ENCODE data around the gene SDHB.

Gene SDHB

GRCh38 chr1:17039522-17039921 is 14.3 kb downstream of the SDHB start:
- DNase-seq (ENCODE audit: low read depth): no peak

DNA sequence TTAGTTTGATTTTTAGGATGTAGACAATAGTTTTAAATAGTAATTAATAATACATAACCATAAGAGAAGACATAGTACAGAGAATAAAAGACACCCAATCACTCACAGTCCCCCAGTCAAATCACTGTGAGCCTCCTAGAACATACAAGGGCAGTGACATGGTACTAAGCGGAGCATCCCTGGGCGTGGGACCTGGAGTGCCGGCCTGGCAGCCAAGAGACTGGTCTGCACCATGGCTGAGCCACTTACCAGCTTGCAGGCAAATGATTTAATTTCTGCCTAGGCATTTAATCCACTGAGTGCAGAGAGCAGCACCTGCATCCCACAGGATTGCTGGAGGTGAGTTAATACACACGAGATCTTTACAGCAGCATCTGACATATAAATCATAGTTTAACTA is 20.4 kb downstream of the SDHB start:
- TF ChIP-seq, protein P1, sequence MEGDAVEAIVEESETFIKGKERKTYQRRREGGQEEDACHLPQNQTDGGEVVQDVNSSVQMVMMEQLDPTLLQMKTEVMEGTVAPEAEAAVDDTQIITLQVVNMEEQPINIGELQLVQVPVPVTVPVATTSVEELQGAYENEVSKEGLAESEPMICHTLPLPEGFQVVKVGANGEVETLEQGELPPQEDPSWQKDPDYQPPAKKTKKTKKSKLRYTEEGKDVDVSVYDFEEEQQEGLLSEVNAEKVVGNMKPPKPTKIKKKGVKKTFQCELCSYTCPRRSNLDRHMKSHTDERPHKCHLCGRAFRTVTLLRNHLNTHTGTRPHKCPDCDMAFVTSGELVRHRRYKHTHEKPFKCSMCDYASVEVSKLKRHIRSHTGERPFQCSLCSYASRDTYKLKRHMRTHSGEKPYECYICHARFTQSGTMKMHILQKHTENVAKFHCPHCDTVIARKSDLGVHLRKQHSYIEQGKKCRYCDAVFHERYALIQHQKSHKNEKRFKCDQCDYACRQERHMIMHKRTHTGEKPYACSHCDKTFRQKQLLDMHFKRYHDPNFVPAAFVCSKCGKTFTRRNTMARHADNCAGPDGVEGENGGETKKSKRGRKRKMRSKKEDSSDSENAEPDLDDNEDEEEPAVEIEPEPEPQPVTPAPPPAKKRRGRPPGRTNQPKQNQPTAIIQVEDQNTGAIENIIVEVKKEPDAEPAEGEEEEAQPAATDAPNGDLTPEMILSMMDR (IDR thresholded peaks at IDR 0.05; ENCODE audit: control insufficient read depth, insufficient read depth, low read depth, low read length, missing control alignments): no peak
- no peak for DNase-seq (ENCODE audit: low read depth)
- no peak overlapping the region for H3K4me3 ChIP-seq (ENCODE audit: control insufficient read depth, low read depth, low read length)

More at GRCh38 chr1:17039522-17039921, 14.3 kb downstream of the SDHB start:
- TF ChIP-seq, protein P1 (IDR thresholded peaks at IDR 0.05; ENCODE audit: control insufficient read depth, insufficient read depth, low read depth, low read length, missing control alignments): no peak
- no peak overlapping the region for H3K4me3 ChIP-seq (ENCODE audit: control insufficient read depth, low read depth, low read length)

DNA sequence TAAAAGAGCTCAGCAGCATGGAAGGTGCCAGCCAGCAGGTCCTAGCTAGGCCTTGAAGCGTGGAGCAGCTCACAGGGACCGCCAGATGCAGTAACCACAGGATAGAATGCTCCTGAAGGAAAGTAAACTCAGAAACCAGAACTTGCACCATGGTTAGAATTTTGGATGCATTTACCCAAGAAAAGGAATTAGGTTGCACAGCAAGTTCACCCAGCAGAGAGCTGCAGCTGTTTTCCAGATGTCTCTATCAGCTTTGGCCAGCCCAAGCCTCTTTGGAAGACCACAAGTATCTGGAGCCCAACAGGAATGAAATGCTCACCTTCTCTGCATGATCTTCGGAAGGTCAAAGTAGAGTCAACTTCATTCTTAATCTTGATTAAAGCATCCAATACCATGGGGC is 21.1 kb downstream of the SDHB start:
- TF ChIP-seq, protein P1 (IDR thresholded peaks at IDR 0.05; ENCODE audit: control insufficient read depth, insufficient read depth, low read depth, low read length, missing control alignments): no peak
- H3K4me3 ChIP-seq (ENCODE audit: control insufficient read depth, low read depth, low read length): no peak overlapping the region
- no peak for DNase-seq (ENCODE audit: low read depth)

- H3K4me3 ChIP-seq (ENCODE audit: control insufficient read depth, low read depth, low read length): no peak overlapping the region
- TF ChIP-seq, protein P1 (IDR thresholded peaks at IDR 0.05; ENCODE audit: control insufficient read depth, insufficient read depth, low read depth, low read length, missing control alignments): no peak
- DNase-seq (ENCODE audit: low read depth): no peak
Measured at GRCh38 chr1:17031436-17031835, 22.4 kb downstream of the SDHB start.

DNA sequence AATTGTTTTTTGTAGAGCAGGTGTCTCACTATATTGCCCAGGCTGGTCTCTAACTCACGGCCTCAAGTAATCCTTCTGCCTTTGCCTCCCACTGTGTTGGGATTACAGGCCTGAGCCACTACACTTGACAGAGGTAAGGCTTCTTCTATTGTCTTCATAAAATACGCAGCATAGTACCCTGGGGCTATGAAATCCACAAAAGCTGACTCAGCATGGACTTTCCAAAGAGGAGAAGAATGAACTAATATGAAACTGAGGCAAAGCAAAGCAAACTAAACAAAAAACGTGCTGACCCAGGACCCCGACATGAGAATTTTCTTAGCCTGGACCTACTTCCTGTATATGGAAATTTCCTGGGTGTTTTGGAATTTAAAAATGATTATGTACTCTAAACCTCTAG is 23.6 kb downstream of the SDHB start:
- no peak for DNase-seq (ENCODE audit: low read depth)
- H3K4me3 ChIP-seq (ENCODE audit: control insufficient read depth, low read depth, low read length): no peak overlapping the region
- TF ChIP-seq, protein P1 (IDR thresholded peaks at IDR 0.05; ENCODE audit: control insufficient read depth, insufficient read depth, low read depth, low read length, missing control alignments): no peak

DNA sequence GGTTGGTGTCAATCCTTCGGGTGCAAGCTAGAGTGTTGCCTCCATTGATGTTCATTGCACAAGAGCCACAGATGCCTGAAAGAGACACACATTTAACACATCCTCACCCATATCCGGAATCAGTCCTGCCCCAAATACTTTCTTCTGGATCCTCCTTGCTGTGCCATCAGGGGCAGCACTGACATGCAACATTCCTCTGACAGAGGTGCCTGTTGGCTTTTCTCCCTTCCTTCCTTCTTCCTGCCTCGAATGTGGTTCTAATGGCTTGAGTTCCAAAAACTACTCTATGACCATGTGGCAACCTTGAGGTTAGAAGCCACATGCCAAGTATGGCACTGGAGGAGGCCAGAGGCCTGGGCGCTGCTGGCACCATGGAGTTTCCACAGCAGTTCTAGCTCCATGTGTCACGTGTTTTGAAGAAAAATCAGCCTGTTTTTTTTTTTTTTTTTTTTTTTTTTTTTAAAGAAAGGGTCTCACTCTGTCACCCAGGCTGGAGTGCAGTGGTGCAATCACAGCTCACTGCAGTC is 25.1 kb downstream of the SDHB start:
- TF ChIP-seq, protein P1 (IDR thresholded peaks at IDR 0.05; ENCODE audit: control insufficient read depth, insufficient read depth, low read depth, low read length, missing control alignments): no peak
- DNase-seq (ENCODE audit: low read depth): no peak
- no peak overlapping the region for H3K4me3 ChIP-seq (ENCODE audit: control insufficient read depth, low read depth, low read length)

GRCh38 chr1:17027900-17028299 is 25.9 kb downstream of the SDHB start:
- no peak overlapping the region for H3K4me3 ChIP-seq (ENCODE audit: control insufficient read depth, low read depth, low read length)
- TF ChIP-seq, protein P1 (IDR thresholded peaks at IDR 0.05; ENCODE audit: control insufficient read depth, insufficient read depth, low read depth, low read length, missing control alignments): no peak
- no peak for DNase-seq (ENCODE audit: low read depth)

All from AG09309 (cell line).